Sigmoid colon (tissue), 7 donors: ENCODE results near the gene LAMP1. TPM values are rescaled to one million over a fixed set of nuclear protein-coding genes. Genes with fewer than 3 reads are reported as not detected.
A peak's percentile ranks its signal among the peaks of the same experiment; 100 is the strongest.

Experiments
- DNase-seq: peaks from one replicate; pipeline ENCODE4 v3.0.0-alpha.2; 2019
- H3K27ac ChIP-seq, 4 donors: fragments of 200-600 bp; sonication (generic); one replicate each; pipeline ENCODE4 v1.5.1; 2016 to 2019; ENCODE audit warnings: mild to moderate bottlenecking in 1 of 4
- H3K27me3 ChIP-seq, 3 donors: fragments of 200-600 bp; sonication (generic); one replicate each; pipeline ENCODE4 v1.5.1; 2019; ENCODE audit warnings: mild to moderate bottlenecking in 1 of 3
- H3K36me3 ChIP-seq, 4 donors: fragments of 200-600 bp; sonication (generic); one replicate each; pipeline ENCODE4 v1.5.1; 2016 to 2019
- H3K4me1 ChIP-seq, 4 donors: fragments of 200-600 bp; sonication (generic); one replicate each; pipeline ENCODE4 v1.5.1; 2017 to 2019
- H3K4me3 ChIP-seq, 4 donors: fragments of 200-600 bp; sonication (generic); one replicate each; pipeline ENCODE4 v1.5.1; 2017 to 2019; ENCODE audit warnings: mild to moderate bottlenecking in 2 of 4, moderate library complexity in 1 of 4
- H3K9me3 ChIP-seq, 4 donors: fragments of 200-600 bp in 3 of 4; sonication (generic) in 3 of 4; one replicate each; pipeline versions ENCODE4 v1.5.1 to v1.6.1; 2013 to 2019
- CTCF ChIP-seq, 4 experiments: fragments of 450-650 bp in 3 of 4; fragments of 200-600 bp in 1 of 4; IDR thresholded peaks; one replicate each; pipeline ENCODE4 v1.5.1; 2016 to 2019; ENCODE audit warnings: antibody characterized with exemption in 4 of 4, mild to moderate bottlenecking in 3 of 4, moderate library complexity in 2 of 4
- EP300 ChIP-seq, 4 donors: sonication (generic); formaldehyde crosslinking; IDR thresholded peaks; one replicate each; pipeline ENCODE4 v1.6.1; 2017; ENCODE audit warnings: antibody characterized with exemption in 4 of 4
- POLR2A ChIP-seq, 2 donors: fragments of 450-650 bp; IDR thresholded peaks; one replicate each; pipeline ENCODE4 v1.6.1; 2016; ENCODE audit warnings: antibody characterized with exemption in 2 of 2, mild to moderate bottlenecking in 2 of 2, moderate library complexity in 2 of 2
- POLR2AphosphoS5 ChIP-seq, 4 donors: sonication (generic); formaldehyde crosslinking; IDR thresholded peaks; one replicate each; pipeline ENCODE4 v1.6.1; 2017; ENCODE audit warnings: antibody characterized with exemption in 4 of 4
- WGBS, 2 donors: extraction: QIAGEN DNeasy Blood & Tissue Kit; methylation state at CpG; one replicate each; pipeline ENCODE4 v1.1.7; 2013; 5-methylcytosine and 5-hydroxymethylcytosine counted together
- intact Hi-C: fragments of 100-400 bp; cut with DNase I; formaldehyde crosslinking; loops from one replicate; pipeline ENCODE4 v1.15.1; 2023
- polyA plus RNA-seq, 3 donors: library from polyadenylated mRNA; stranded (reverse); fragments of 200-250 nt; gene quantifications; one replicate each; pipeline ENCODE4 v1.2.3, GENCODE V29; 2013
- total RNA-seq, 4 donors: library from RNA; depleted of rRNA; stranded (reverse); fragments of >200 nt; gene quantifications; one replicate each; pipeline ENCODE4 v1.1.0, GENCODE V29; 2016
- donor health status: healthy with polysubstance abuse.
- donor health status: Bipolar disorder and iron deficiency.
- donor health status: healthy.

LAMP1 gene
- total and polyA plus RNA-seq, 7 donors: 20.4 to 125 (median 86.9) TPM

GRCh38 chr13:113273851-113274590, 23.0 kb upstream of the LAMP1 start:
- no peak for TF ChIP-seq POLR2A (IDR thresholded peaks at IDR 0.05)
- TF ChIP-seq EP300 (IDR thresholded peaks at IDR 0.05): no peak
- no peak for TF ChIP-seq POLR2AphosphoS5 (IDR thresholded peaks at IDR 0.05)
- TF ChIP-seq CTCF (IDR thresholded peaks at IDR 0.05): no peak
- Histone ChIP-seq H3K4me1 (no peaks in the 10 kb centered on the region), H3K27ac (no peak overlapping the region), H3K9me3 (no peaks in the 10 kb centered on the region), H3K36me3 (peaks cover 0 to 9% (median 0%) of the 10 kb centered on the region in 4 donors), H3K4me3 (no peak overlapping the region), H3K27me3 (no peaks in the 10 kb centered on the region)
- WGBS, 2 donors: 64 to 88% methylated on average over 15 of the region's 15 CpGs
- intact Hi-C loops: no loop called here
- DNase-seq: peak; percentile 67

- H3K4me3 ChIP-seq: no peak overlapping the region
- no peak for DNase-seq
- 86 to 88% methylated on average over 3 of the region's 3 CpGs for WGBS, 2 donors
- no peak overlapping the region for H3K27ac ChIP-seq
- H3K4me1 ChIP-seq: no peaks in the 10 kb centered on the region
- H3K27me3 ChIP-seq: no peaks in the 10 kb centered on the region
- intact Hi-C loops: loop anchor here (5.0 kb wide), 1 partner anchor 118 kb away; no protein-coding TSS in a partner anchor
- no peak for TF ChIP-seq POLR2A (IDR thresholded peaks at IDR 0.05)
- no peak for TF ChIP-seq EP300 (IDR thresholded peaks at IDR 0.05)
- TF ChIP-seq CTCF (IDR thresholded peaks at IDR 0.05): no peak
- TF ChIP-seq POLR2AphosphoS5 (IDR thresholded peaks at IDR 0.05): no peak
- H3K9me3 ChIP-seq: no peaks in the 10 kb centered on the region
- peaks cover 0 to 9% (median 0%) of the 10 kb centered on the region in 4 donors for H3K36me3 ChIP-seq
These were observed 22.3 kb upstream of the LAMP1 start for GRCh38 chr13:113274721-113275120.

DNA sequence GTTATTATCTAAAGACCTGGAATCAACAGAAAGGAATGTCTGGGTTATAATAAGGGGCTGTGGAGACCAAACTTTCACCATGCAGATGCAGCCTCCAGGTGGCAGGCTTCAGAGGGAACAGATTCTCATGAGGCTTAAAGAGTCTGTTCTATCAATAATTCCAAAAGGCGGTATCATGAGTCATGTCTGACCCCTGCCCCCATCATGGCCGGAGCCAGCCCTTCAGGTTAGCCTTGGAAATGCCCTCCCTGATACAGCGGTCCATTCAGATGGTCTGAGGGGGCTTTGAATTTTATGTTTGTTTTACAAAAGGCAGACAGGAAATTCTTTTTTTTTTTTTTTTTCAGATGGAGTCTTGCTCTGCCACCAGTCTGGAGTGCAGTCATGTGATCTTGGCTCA, 21.7 kb upstream of the LAMP1 start:
- no peak overlapping the region for H3K27ac ChIP-seq
- 3 to 10% methylated on average over 3 of the region's 3 CpGs for WGBS, 2 donors
- no peaks in the 10 kb centered on the region for H3K9me3 ChIP-seq
- no peak for DNase-seq
- intact Hi-C loops: loop anchor here (5.0 kb wide), 1 partner anchor 117 kb away; no protein-coding TSS in a partner anchor
- H3K27me3 ChIP-seq: no peaks in the 10 kb centered on the region
- peak in 3 of 4 experiments; percentile 22 to 41 (median 41) for TF ChIP-seq CTCF (IDR thresholded peaks at IDR 0.05)
- no peak for TF ChIP-seq EP300 (IDR thresholded peaks at IDR 0.05)
- H3K4me1 ChIP-seq: no peaks in the 10 kb centered on the region
- peaks cover 0 to 9% (median 0%) of the 10 kb centered on the region in 4 donors for H3K36me3 ChIP-seq
- no peak overlapping the region for H3K4me3 ChIP-seq

DNA sequence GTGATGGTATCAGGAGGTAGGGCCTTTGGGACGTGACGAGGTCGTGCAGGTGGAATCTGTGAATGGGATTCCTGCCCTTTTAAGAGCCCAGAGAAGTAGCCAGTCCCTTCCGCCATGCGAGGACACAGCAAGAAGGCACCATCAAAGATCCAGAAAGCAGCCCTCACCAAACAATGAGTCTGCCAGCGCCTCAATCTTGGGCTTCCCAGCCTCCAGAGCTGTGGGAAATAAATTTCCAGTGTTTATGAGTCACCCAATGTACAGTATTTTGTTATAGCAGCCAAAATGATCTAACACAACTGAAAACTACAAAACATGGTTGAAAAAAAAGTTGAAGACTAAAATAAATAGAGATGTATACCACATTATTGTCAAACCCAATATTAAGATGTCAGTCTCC, 16.9 kb upstream of the LAMP1 start:
- H3K27ac ChIP-seq: no peak overlapping the region
- H3K36me3 ChIP-seq: no peaks in the 10 kb centered on the region
- 89 to 91% methylated on average over 6 of the region's 6 CpGs for WGBS, 2 donors
- no peaks in the 10 kb centered on the region for H3K9me3 ChIP-seq
- no peak for DNase-seq
- no peak overlapping the region for H3K4me3 ChIP-seq
- H3K27me3 ChIP-seq: no peaks in the 10 kb centered on the region
- intact Hi-C loops: no loop called here
- no peaks in the 10 kb centered on the region for H3K4me1 ChIP-seq
- TF ChIP-seq CTCF (IDR thresholded peaks at IDR 0.05) (no peak), POLR2AphosphoS5 (IDR thresholded peaks at IDR 0.05) (no peak), EP300 (IDR thresholded peaks at IDR 0.05) (no peak), POLR2A (IDR thresholded peaks at IDR 0.05) (no peak)
